Peyer's patch (tissue), 4 donors: ENCODE measurements around the gene PROZ. TPM values are rescaled to one million over a fixed set of nuclear protein-coding genes. Genes with fewer than 3 reads are reported as not detected.

ENCODE experiments used
- DNase-seq, 3 donors: peaks; one replicate each; pipeline ENCODE4 v3.0.0-alpha.2; 2017 to 2019
- H3K27ac ChIP-seq, 4 donors: fragments of 200-600 bp; sonication (generic); one replicate each; pipeline ENCODE4 v1.5.1; 2016 to 2019
- H3K27me3 ChIP-seq, 2 donors: fragments of 200-600 bp; sonication (generic); one replicate each; pipeline ENCODE4 v1.5.1; 2019
- H3K36me3 ChIP-seq, 3 donors: fragments of 200-600 bp; sonication (generic); one replicate each; pipeline ENCODE4 v1.5.1; 2016 to 2019
- H3K4me1 ChIP-seq, 4 donors: fragments of 200-600 bp; sonication (generic); one replicate each; pipeline ENCODE4 v1.5.1; 2016 to 2019
- H3K4me3 ChIP-seq, 4 donors: fragments of 200-600 bp; sonication (generic); 1 replicate in 3 of 4; 2 replicates in 1 of 4; pipeline ENCODE4 v1.5.1; 2016 to 2019; ENCODE audit warnings: mild to moderate bottlenecking in 1 of 4
- H3K9me3 ChIP-seq, 4 donors: fragments of 200-600 bp; sonication (generic); one replicate each; pipeline ENCODE4 v1.5.1; 2016 to 2019; ENCODE audit warnings: mild to moderate bottlenecking in 1 of 4
- CTCF ChIP-seq, 6 experiments: fragments of 450-650 bp in 4 of 6; fragments of 200-600 bp in 2 of 6; sonication (generic) in 1 of 6; IDR thresholded peaks; one replicate each; pipeline ENCODE4 v1.5.1; 2017 to 2019; ENCODE audit warnings: antibody characterized with exemption in 6 of 6, mild to moderate bottlenecking in 3 of 6, moderate library complexity in 1 of 6
- POLR2A ChIP-seq, 2 donors: fragments of 450-650 bp; IDR thresholded peaks; one replicate each; pipeline ENCODE4 v1.5.1; 2017; ENCODE audit warnings: antibody characterized with exemption in 2 of 2, mild to moderate bottlenecking in 2 of 2, moderate library complexity in 2 of 2
- total RNA-seq, 4 donors: library from RNA; depleted of rRNA; stranded (reverse); fragments of >200 nt; gene quantifications; one replicate each; pipeline ENCODE4 v1.1.0, GENCODE V29; 2016

The PROZ gene
- total RNA-seq, 4 donors from 2014 or later: 0.53 TPM; not detected in 3

- Histone ChIP-seq H3K36me3 (no peaks in the 10 kb centered on the region), H3K27ac (no peak overlapping the region), H3K4me3 (no peak overlapping the region), H3K9me3 (no peaks in the 10 kb centered on the region), H3K4me1 (no peaks in the 10 kb centered on the region), H3K27me3 (no peaks in the 10 kb centered on the region)
- TF ChIP-seq CTCF (IDR thresholded peaks at IDR 0.05) (no peak), POLR2A (IDR thresholded peaks at IDR 0.05) (no peak)
- no peak for DNase-seq
These were observed 42.1 kb upstream of the PROZ start for GRCh38 chr13:113116206-113116800.

GRCh38 chr13:113116871-113117271 lies 41.6 kb upstream of the PROZ start:
- no peak for DNase-seq
- H3K36me3 ChIP-seq: no peaks in the 10 kb centered on the region
- H3K27ac ChIP-seq: no peak overlapping the region
- TF ChIP-seq CTCF (IDR thresholded peaks at IDR 0.05) (no peak), POLR2A (IDR thresholded peaks at IDR 0.05) (no peak)
- no peaks in the 10 kb centered on the region for H3K9me3 ChIP-seq
- H3K4me3 ChIP-seq: no peak overlapping the region
- H3K27me3 ChIP-seq: no peaks in the 10 kb centered on the region
- H3K4me1 ChIP-seq: no peaks in the 10 kb centered on the region

- TF ChIP-seq POLR2A (IDR thresholded peaks at IDR 0.05) (no peak), CTCF (IDR thresholded peaks at IDR 0.05) (no peak)
- Histone ChIP-seq H3K4me1 (no peaks in the 10 kb centered on the region), H3K4me3 (no peak overlapping the region), H3K27me3 (no peaks in the 10 kb centered on the region), H3K36me3 (no peaks in the 10 kb centered on the region), H3K27ac (no peak overlapping the region), H3K9me3 (no peaks in the 10 kb centered on the region)
- DNase-seq: peak in 1 of 3 donors; percentile 27
These were observed 41.0 kb upstream of the PROZ start for GRCh38 chr13:113117335-113117872.

GRCh38 chr13:113117911-113118260 lies 40.6 kb upstream of the PROZ start:
- no peak overlapping the region for H3K4me3 ChIP-seq
- TF ChIP-seq CTCF (IDR thresholded peaks at IDR 0.05) (no peak), POLR2A (IDR thresholded peaks at IDR 0.05) (no peak)
- peak in 1 of 3 donors; percentile 22 for DNase-seq
- no peak overlapping the region for H3K27ac ChIP-seq
- H3K4me1 ChIP-seq: no peaks in the 10 kb centered on the region
- no peaks in the 10 kb centered on the region for H3K27me3 ChIP-seq
- no peaks in the 10 kb centered on the region for H3K36me3 ChIP-seq
- H3K9me3 ChIP-seq: no peaks in the 10 kb centered on the region

GRCh38 chr13:113118261-113119021 lies 40.0 kb upstream of the PROZ start:
- Histone ChIP-seq H3K27ac (no peak overlapping the region), H3K4me3 (no peak overlapping the region), H3K27me3 (no peaks in the 10 kb centered on the region), H3K36me3 (no peaks in the 10 kb centered on the region), H3K9me3 (no peaks in the 10 kb centered on the region), H3K4me1 (peaks cover 0 to 4% (median 0%) of the 10 kb centered on the region in 4 donors)
- TF ChIP-seq CTCF (IDR thresholded peaks at IDR 0.05): no peak
- TF ChIP-seq POLR2A (IDR thresholded peaks at IDR 0.05): no peak
- peak in 1 of 3 donors; percentile 44 for DNase-seq
